Endothelial cell of umbilical vein (primary cell): ENCODE results near the gene CTNNA2. TPM values are rescaled to one million over a fixed set of nuclear protein-coding genes. Genes with fewer than 3 reads are reported as not detected.

Experiments used
- BruUV-seq: library from RNA; stranded (reverse); fragments of 400-500 nt; replicated peaks from 2 replicates; lab custom pipeline; 2021; lab: Mats Ljungman, UMichigan
- CTCF ChIA-PET: fragments of 300-600, 350-600 bp; sonication (Branson Sonifier 250); formaldehyde crosslinking; loops from one replicate; lab custom pipeline; 2021; ENCODE audit warnings: antibody characterized with exemption, inconsistent platforms; lab: Charles Lee
- POLR2A ChIA-PET: fragments of 300-600, 350-600 bp; sonication (Branson Sonifier 250); formaldehyde crosslinking; loops from one replicate; lab custom pipeline; 2021; ENCODE audit warnings: antibody characterized with exemption, inconsistent platforms; lab: Charles Lee
- DNase-seq: peaks from one replicate; pipeline ENCODE4 v3.0.0-alpha.2; 2011; ENCODE audit warnings: low read depth, low spot score
- FAIRE-seq: peaks from 2 replicates; lab custom pipeline; 2011; peaks lifted over from hg19 to GRCh38; lab: Jason Lieb, UNC
- H2AFZ ChIP-seq: 2 replicates; pipeline ENCODE4 v1.6.0; 2012; ENCODE audit warnings: low read depth, low read length, control low read depth, inconsistent platforms
- H3K27ac ChIP-seq: 2 replicates; pipeline ENCODE4 v1.5.1; 2011; ENCODE audit warnings: low read depth, mild to moderate bottlenecking, control low read depth, low read length, moderate library complexity; ENCODE audit not compliant: insufficient read depth
- H3K27me3 ChIP-seq, 2 experiments: 2 replicates each; pipeline versions ENCODE4 v1.6.0 to v1.6.1; 2011; ENCODE audit warnings: low read length in 2 of 2, mixed read lengths in 1 of 2; ENCODE audit not compliant: control insufficient read depth in 2 of 2, insufficient read depth in 2 of 2
- H3K36me3 ChIP-seq, 2 experiments: 2 replicates in 1 of 2; 3 replicates in 1 of 2; pipeline ENCODE4 v1.5.1; 2011; ENCODE audit warnings: low read length in 2 of 2, mild to moderate bottlenecking in 1 of 2, moderate library complexity in 1 of 2; ENCODE audit not compliant: control insufficient read depth in 2 of 2, insufficient read depth in 2 of 2; ENCODE audit errors: extremely low read depth in 1 of 2
- H3K4me1 ChIP-seq: 3 replicates; pipeline ENCODE4 v1.5.1; 2011; ENCODE audit warnings: mild to moderate bottlenecking, low read length; ENCODE audit not compliant: control insufficient read depth, insufficient read depth; ENCODE audit errors: extremely low read depth
- H3K4me2 ChIP-seq: 2 replicates; pipeline ENCODE4 v1.6.1; 2011; ENCODE audit warnings: low read length, control low read depth, mixed read lengths; ENCODE audit not compliant: insufficient read depth
- H3K4me3 ChIP-seq, 3 experiments: fragments of 200-600 bp in 1 of 3; sonication (generic), shearing (Covaris generic) in 1 of 3; replicated peaks in 1 of 3; 2 replicates each; pipeline ENCODE4 v1.5.1; 2011 to 2016; ENCODE audit warnings: control low read depth in 3 of 3, low read length in 3 of 3, mild to moderate bottlenecking in 2 of 3, inconsistent platforms in 1 of 3, low read depth in 1 of 3, moderate library complexity in 1 of 3; ENCODE audit not compliant: insufficient read depth in 1 of 3
- H3K79me2 ChIP-seq: 2 replicates; pipeline ENCODE4 v1.6.0; 2012; ENCODE audit warnings: low read length, inconsistent platforms; ENCODE audit not compliant: control insufficient read depth, insufficient read depth
- H3K9ac ChIP-seq: replicated peaks from 2 replicates; pipeline ENCODE3; 2011; ENCODE audit warnings: low read length, control low read depth; ENCODE audit not compliant: insufficient read depth; ENCODE audit errors: extremely low read depth
- H3K9me1 ChIP-seq: replicated peaks from 3 replicates; pipeline ENCODE4 v1.6.0; 2011; ENCODE audit warnings: mild to moderate bottlenecking, low read length; ENCODE audit not compliant: control insufficient read depth, insufficient read depth; ENCODE audit errors: extremely low read depth
- H3K9me3 ChIP-seq: replicated peaks from 2 replicates; pipeline ENCODE4 v1.5.1; 2012; ENCODE audit warnings: low read length, inconsistent platforms; ENCODE audit not compliant: control insufficient read depth, insufficient read depth
- H4K20me1 ChIP-seq: replicated peaks from 2 replicates; pipeline ENCODE3; 2011; ENCODE audit warnings: mild to moderate bottlenecking, low read length; ENCODE audit not compliant: control insufficient read depth, insufficient read depth; ENCODE audit errors: extremely low read depth
- EZH2 ChIP-seq: IDR thresholded peaks from 2 replicates; pipeline ENCODE4 v1.6.1; 2012; ENCODE audit warnings: borderline replicate concordance, low read depth, mild to moderate bottlenecking, moderate library complexity, low read length, inconsistent platforms; ENCODE audit not compliant: severe bottlenecking
- FOS ChIP-seq: IDR thresholded peaks from 2 replicates; pipeline ENCODE4 v1.6.1; 2011; ENCODE audit warnings: mild to moderate bottlenecking, low read length, moderate library complexity, borderline replicate concordance; ENCODE audit not compliant: insufficient read depth
- GATA2 ChIP-seq: IDR thresholded peaks from 2 replicates; pipeline ENCODE4 v1.7.0; 2011; ENCODE audit warnings: low read depth, mild to moderate bottlenecking, moderate library complexity, mixed read lengths, low read length; ENCODE audit not compliant: insufficient read length, insufficient read depth
- JUN ChIP-seq: IDR thresholded peaks from 2 replicates; pipeline ENCODE4 v1.6.1; 2011; ENCODE audit warnings: borderline replicate concordance, low read depth; ENCODE audit not compliant: insufficient read length, insufficient read depth
- MYC ChIP-seq: IDR thresholded peaks from one replicate; pipeline ENCODE4 v1.6.1; 2011; ENCODE audit warnings: mild to moderate bottlenecking, low read depth, low read length
- POLR2A ChIP-seq: IDR thresholded peaks from 2 replicates; pipeline ENCODE4 v1.6.1; 2012; ENCODE audit warnings: low read depth, mild to moderate bottlenecking, control low read depth, low read length
- POLR2AphosphoS5 ChIP-seq: IDR thresholded peaks from 2 replicates; pipeline ENCODE4 v1.6.1; 2012; ENCODE audit warnings: low read depth, mild to moderate bottlenecking, control low read depth, low read length, moderate library complexity; ENCODE audit not compliant: insufficient read depth
- dilution Hi-C: fragments of 300-500 bp; cut with MboI; formaldehyde crosslinking; loops from one replicate; pipeline ENCODE4 v1.15.0; 2019; ENCODE audit warnings: low sequenced_read_pairs; ENCODE audit not compliant: extremely low pct_ligation_motif_present
- intact Hi-C: fragments of 100-400 bp; cut with micrococcal nuclease; formaldehyde crosslinking; loops from one replicate; pipeline ENCODE4 v1.10.0; 2022
- polyA plus RNA-seq, 4 experiments: library from polyadenylated mRNA; depleted of rRNA in 3 of 4; stranded (reverse) in 3 of 4; unstranded in 1 of 4; fragments of >200 nt; gene quantifications; 2 replicates each; pipeline versions ENCODE4 v1.2.1 to v1.2.3, GENCODE V29; 2011 to 2012; ENCODE audit warnings: missing spikeins in 1 of 4
- total RNA-seq: library from RNA; stranded (reverse); gene quantifications from 2 replicates; pipeline ENCODE4 v1.2.3, GENCODE V29; 2021
- TF ChIP-seq, protein P1 (sequence below), 2 donors: IDR thresholded peaks; 1 replicate in 1 of 2; 2 replicates in 1 of 2; pipeline ENCODE4 v1.5.1; 2011; ENCODE audit warnings: low read length in 2 of 2, mild to moderate bottlenecking in 2 of 2, moderate library complexity in 2 of 2, control low read depth in 1 of 2, inconsistent platforms in 1 of 2, low read depth in 1 of 2; ENCODE audit not compliant: insufficient read depth in 1 of 2; ENCODE audit errors: extremely low read depth in 1 of 2
- TF ChIP-seq, protein P2 (sequence below): IDR thresholded peaks from 2 replicates; pipeline ENCODE4 v1.6.1; 2011; ENCODE audit not compliant: insufficient read depth, insufficient read length

The CTNNA2 gene
- total and polyA plus RNA-seq, 2 donors (not counting 3 experiments of a cell fraction or from before 2014, with no cell fraction given), result not detected

DNA sequence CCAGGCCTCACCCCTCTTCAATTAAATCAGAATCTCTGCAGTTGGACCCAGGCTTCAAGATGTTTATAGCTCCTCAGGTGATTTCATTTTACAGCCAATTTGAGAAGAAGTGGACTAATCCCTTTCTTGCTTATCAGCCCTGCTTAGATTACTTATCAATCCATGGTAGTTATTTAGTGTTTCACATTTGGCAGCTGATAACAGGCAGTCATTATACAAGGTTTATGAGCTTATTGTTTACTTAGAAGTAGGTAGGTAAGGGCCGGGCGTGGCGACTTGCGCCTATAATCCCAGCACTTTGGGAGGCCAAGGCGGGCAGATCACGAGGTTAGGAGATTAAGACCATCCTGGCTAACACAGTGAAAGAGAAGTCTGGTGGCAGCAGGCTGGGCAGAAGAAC is 237.5 kb downstream of the CTNNA2 start:
- intact Hi-C loops (no loop called here), dilution Hi-C loops (no loop called here)
- ChIA-PET CTCF (no interaction called here), POLR2A (no interaction called here)
- Histone ChIP-seq H3K9ac (no peak overlapping the region), H3K4me3 (no peak overlapping the region), H3K4me1 (no peaks in the 10 kb centered on the region), H3K79me2 (no peaks in the 10 kb centered on the region), H3K36me3 (no peaks in the 10 kb centered on the region), H3K27me3 (no peaks in the 10 kb centered on the region), H3K27ac (no peak overlapping the region), H4K20me1 (no peaks in the 10 kb centered on the region), H3K9me1 (no peaks in the 10 kb centered on the region), H3K9me3 (peaks cover 7% of the 10 kb centered on the region), H2AFZ (no peak overlapping the region), H3K4me2 (no peak overlapping the region)
- TF ChIP-seq JUN, result no peak
- TF ChIP-seq POLR2A, result no peak
- TF ChIP-seq, protein P1, sequence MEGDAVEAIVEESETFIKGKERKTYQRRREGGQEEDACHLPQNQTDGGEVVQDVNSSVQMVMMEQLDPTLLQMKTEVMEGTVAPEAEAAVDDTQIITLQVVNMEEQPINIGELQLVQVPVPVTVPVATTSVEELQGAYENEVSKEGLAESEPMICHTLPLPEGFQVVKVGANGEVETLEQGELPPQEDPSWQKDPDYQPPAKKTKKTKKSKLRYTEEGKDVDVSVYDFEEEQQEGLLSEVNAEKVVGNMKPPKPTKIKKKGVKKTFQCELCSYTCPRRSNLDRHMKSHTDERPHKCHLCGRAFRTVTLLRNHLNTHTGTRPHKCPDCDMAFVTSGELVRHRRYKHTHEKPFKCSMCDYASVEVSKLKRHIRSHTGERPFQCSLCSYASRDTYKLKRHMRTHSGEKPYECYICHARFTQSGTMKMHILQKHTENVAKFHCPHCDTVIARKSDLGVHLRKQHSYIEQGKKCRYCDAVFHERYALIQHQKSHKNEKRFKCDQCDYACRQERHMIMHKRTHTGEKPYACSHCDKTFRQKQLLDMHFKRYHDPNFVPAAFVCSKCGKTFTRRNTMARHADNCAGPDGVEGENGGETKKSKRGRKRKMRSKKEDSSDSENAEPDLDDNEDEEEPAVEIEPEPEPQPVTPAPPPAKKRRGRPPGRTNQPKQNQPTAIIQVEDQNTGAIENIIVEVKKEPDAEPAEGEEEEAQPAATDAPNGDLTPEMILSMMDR (IDR thresholded peaks at IDR 0.05; ENCODE audit: extremely low read depth in 1 of 2, insufficient read depth in 1 of 2, low read depth in 1 of 2, low read length in 2 of 2), result no peak
- TF ChIP-seq FOS, result no peak
- no peak for TF ChIP-seq POLR2AphosphoS5
- TF ChIP-seq, protein P2, sequence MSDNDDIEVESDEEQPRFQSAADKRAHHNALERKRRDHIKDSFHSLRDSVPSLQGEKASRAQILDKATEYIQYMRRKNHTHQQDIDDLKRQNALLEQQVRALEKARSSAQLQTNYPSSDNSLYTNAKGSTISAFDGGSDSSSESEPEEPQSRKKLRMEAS, result no peak
- no peak for TF ChIP-seq EZH2
- TF ChIP-seq MYC, result no peak
- TF ChIP-seq GATA2, result no peak
- FAIRE-seq (no peak), DNase-seq (no peak)
- BruUV-seq, result no TSS peak
